NCI-H69 (cell line): Measurements from ENCODE around the gene SLC35E1.
"Not testable (repeated sequence)": the region's sequence is repeated elsewhere in the genome, so short reads cannot be mapped to it uniquely, and the experiment has no call there.

Experiments
- DNase-seq: peaks from one replicate; lab custom pipeline; 2025; lab: John Stamatoyannopoulos, UW

SLC35E1 gene

GRCh38 chr19:16522559-16523377, 49.4 kb downstream of the SLC35E1 start:
- DNase-seq: no peak

GRCh38 chr19:16521715-16522289, 50.4 kb downstream of the SLC35E1 start:
- no peak for DNase-seq

- no peak for DNase-seq
These were observed 51.1 kb downstream of the SLC35E1 start for GRCh38 chr19:16520986-16521624.

GRCh38 chr19:16520074-16520973, 51.9 kb downstream of the SLC35E1 start:
- no peak for DNase-seq

- DNase-seq: no peak
These were observed 53.0 kb downstream of the SLC35E1 start for GRCh38 chr19:16519230-16519687.

- DNase-seq: no peak
These were observed 53.6 kb downstream of the SLC35E1 start for GRCh38 chr19:16518483-16519229.

GRCh38 chr19:16518061-16518460, 54.2 kb downstream of the SLC35E1 start:
- DNase-seq: no peak

GRCh38 chr19:16516923-16517610, 55.1 kb downstream of the SLC35E1 start:
- no peak for DNase-seq

GRCh38 chr19:16516381-16516780, 55.8 kb downstream of the SLC35E1 start:
- DNase-seq: no peak

- DNase-seq: no peak
These were observed 57.7 kb downstream of the SLC35E1 start for GRCh38 chr19:16514383-16515019.

GRCh38 chr19:16512611-16513010, 59.6 kb downstream of the SLC35E1 start:
- DNase-seq: not testable (repeated sequence)

- no peak for DNase-seq
These were observed 62.8 kb downstream of the SLC35E1 start for GRCh38 chr19:16509141-16510061.

GRCh38 chr19:16508546-16508945, 63.7 kb downstream of the SLC35E1 start:
- DNase-seq: no peak

- DNase-seq: no peak
These were observed 65.3 kb downstream of the SLC35E1 start for GRCh38 chr19:16506961-16507360.

- DNase-seq: not testable (repeated sequence)
These were observed 66.1 kb downstream of the SLC35E1 start for GRCh38 chr19:16506161-16506560.

GRCh38 chr19:16504271-16504670, 67.9 kb downstream of the SLC35E1 start:
- no peak for DNase-seq
